K562 (cell line): ENCODE results near the gene LYST. TPM values are rescaled to one million over a fixed set of nuclear protein-coding genes. Genes with fewer than 3 reads are reported as not detected.

Experiments
- ATAC-seq: fragments of 200-7000 bp; cut with Tn5 transposase; 3 replicates; pipeline ENCODE4 v1.9.1; 2020; ENCODE audit warnings: moderate library complexity
- BruUV-seq: library from RNA; stranded (reverse); fragments of 400-500 nt; replicated peaks from 2 replicates; lab custom pipeline; 2021; lab: Mats Ljungman, UMichigan
- CTCF ChIA-PET: fragments of 300-600 bp; formaldehyde crosslinking; extraction: SDS; loops from one replicate; lab custom pipeline; 2021; ENCODE audit warnings: low intra/inter-chr PET ratio; lab: Yijun Ruan, JAX
- POLR2A ChIA-PET: fragments of 300-600, 350-650 bp; sonication (Branson Sonifier 250); formaldehyde crosslinking; extraction: SDS; loops from one replicate; lab custom pipeline; 2021; ENCODE audit warnings: antibody characterized with exemption, inconsistent platforms; lab: Yijun Ruan, JAX
- DNase-seq, 4 experiments: peaks; one replicate each; pipeline versions ENCODE4 v3.0.0 to v3.0.0-alpha.2; 2011 to 2018; ENCODE audit warnings: low spot score in 3 of 4, mixed read lengths in 3 of 4; ENCODE audit errors: extremely low read depth in 1 of 4
- FAIRE-seq: peaks from 2 replicates; lab custom pipeline; 2011; peaks lifted over from hg19 to GRCh38; lab: Jason Lieb, UNC
- H2AFZ ChIP-seq: 2 replicates; pipeline ENCODE4 v1.6.0; 2011; ENCODE audit warnings: low read depth, low read length, control low read depth, inconsistent platforms
- H3K27ac ChIP-seq: fragments of 200-600 bp; 3 replicates; pipeline ENCODE4 v1.8.0; 2011; ENCODE audit warnings: low read depth, mild to moderate bottlenecking, control low read depth, inconsistent platforms, low read length, moderate library complexity, mixed read lengths; ENCODE audit errors: extremely low read depth
- H3K27me3 ChIP-seq, 2 experiments: fragments of 300-600 bp in 1 of 2; 2 replicates in 1 of 2; 3 replicates in 1 of 2; pipeline versions ENCODE4 v1.6.0 to v1.8.0; 2011; ENCODE audit warnings: inconsistent platforms in 2 of 2, low read length in 2 of 2, mild to moderate bottlenecking in 1 of 2, mixed read lengths in 1 of 2, moderate library complexity in 1 of 2; ENCODE audit not compliant: control insufficient read depth in 2 of 2, insufficient read depth in 2 of 2
- H3K36me3 ChIP-seq: fragments of 300-600 bp; 3 replicates; pipeline ENCODE4 v1.8.0; 2011; ENCODE audit warnings: mild to moderate bottlenecking, low read length, inconsistent platforms; ENCODE audit not compliant: control insufficient read depth, insufficient read depth
- H3K4me1 ChIP-seq, 2 experiments: fragments of 200-600 bp in 1 of 2; replicated peaks in 1 of 2; 2 replicates in 1 of 2; 3 replicates in 1 of 2; pipeline versions ENCODE4 v1.5.1 to v1.8.0; 2011; ENCODE audit warnings: inconsistent platforms in 2 of 2, low read length in 2 of 2, mild to moderate bottlenecking in 1 of 2, mixed read lengths in 1 of 2, moderate library complexity in 1 of 2; ENCODE audit not compliant: control insufficient read depth in 2 of 2, insufficient read depth in 2 of 2
- H3K4me2 ChIP-seq: 2 replicates; pipeline ENCODE4 v1.6.1; 2011; ENCODE audit warnings: low read length, control low read depth, inconsistent platforms, mixed read lengths; ENCODE audit not compliant: insufficient read depth
- H3K4me3 ChIP-seq: fragments of 200-600 bp; sonication (generic), shearing (Covaris generic); 2 replicates; pipeline ENCODE4 v1.5.1; 2016; ENCODE audit warnings: control low read depth, inconsistent platforms
- H3K79me2 ChIP-seq: fragments of 200-600 bp; 3 replicates; pipeline ENCODE4 v1.8.0; 2011; ENCODE audit warnings: low read length, inconsistent platforms; ENCODE audit not compliant: control insufficient read depth, insufficient read depth
- H3K9ac ChIP-seq, 2 experiments: 2 replicates each; pipeline versions ENCODE4 v1.6.0 to v1.6.1; 2011; ENCODE audit warnings: low read depth in 2 of 2, low read length in 2 of 2, control low read depth in 1 of 2, inconsistent platforms in 1 of 2, mild to moderate bottlenecking in 1 of 2, mixed read lengths in 1 of 2; ENCODE audit not compliant: insufficient read depth in 1 of 2
- H3K9me1 ChIP-seq: one replicate; pipeline ENCODE4 v1.6.0; 2011; ENCODE audit warnings: inconsistent platforms, mild to moderate bottlenecking, low read length, moderate library complexity; ENCODE audit not compliant: control insufficient read depth, insufficient read depth
- H3K9me3 ChIP-seq: replicated peaks from 2 replicates; pipeline ENCODE4 v1.5.1; 2011; ENCODE audit warnings: low read depth, low read length, inconsistent platforms; ENCODE audit not compliant: control insufficient read depth, insufficient read depth
- H4K20me1 ChIP-seq: replicated peaks from 2 replicates; pipeline ENCODE4 v1.6.1; 2011; ENCODE audit warnings: low read length, inconsistent platforms, mixed read lengths; ENCODE audit not compliant: control insufficient read depth, insufficient read depth
- CBX3 ChIP-seq, 2 experiments: IDR thresholded peaks; 1 replicate in 1 of 2; 2 replicates in 1 of 2; pipeline ENCODE4 v1.6.1; 2012; ENCODE audit warnings: inconsistent platforms in 2 of 2, low read length in 2 of 2, borderline replicate concordance in 1 of 2, control low read depth in 1 of 2
- HNRNPLL ChIP-seq: fragments of 200-400 bp; formaldehyde crosslinking; IDR thresholded peaks from 2 replicates; pipeline ENCODE4 v1.6.1; 2017; ENCODE audit warnings: low read length, low read depth, mild to moderate bottlenecking; ENCODE audit not compliant: poor library complexity, severe bottlenecking
- RB1 ChIP-seq: fragments of 450-650 bp; IDR thresholded peaks from 2 replicates; pipeline ENCODE4 v1.6.1; 2017; ENCODE audit warnings: low read depth, mild to moderate bottlenecking
- ZZZ3 ChIP-seq: fragments of 450-650 bp; IDR thresholded peaks from 2 replicates; pipeline ENCODE4 v1.6.1; 2016; ENCODE audit warnings: antibody characterized with exemption, mild to moderate bottlenecking, moderate library complexity
- WGBS: fragments of 100-300 bp; shearing (Covaris generic); methylation state at CpG from one replicate; pipeline ENCODE4 v1.1.6; 2016; ENCODE audit warnings: low coverage, mixed read lengths; ENCODE audit not compliant: insufficient coverage; ENCODE audit errors: missing lambda C conversion rate; 5-methylcytosine and 5-hydroxymethylcytosine counted together
- in situ Hi-C: fragments of 300-500 bp; cut with MboI; formaldehyde crosslinking; loops from 4 replicates; pipeline ENCODE4 v1.15.0; 2018; ENCODE audit warnings: inconsistent platforms, mixed read lengths
- intact Hi-C: fragments of 100-400 bp; cut with micrococcal nuclease; formaldehyde crosslinking; loops from 2 replicates; pipeline ENCODE4 v1.14.2; 2022
- polyA plus RNA-seq, 8 experiments: library from polyadenylated mRNA; depleted of rRNA in 4 of 8; stranded (reverse) in 5 of 8; unstranded in 3 of 8; fragments of >200 nt; fragmentation: Nextera tagmentation in 2 of 8; fragmentation: Illumina TruSeq in 1 of 8; extraction: Ambion mirVana in 2 of 8; extraction: Trizol in 1 of 8; gene quantifications; 2 replicates each; pipeline versions ENCODE4 v1.2.1 to v1.2.3, GENCODE V29; 2011 to 2014; ENCODE audit warnings: inconsistent platforms in 1 of 8, missing spikeins in 1 of 8
- total RNA-seq, 7 experiments: library from RNA; depleted of rRNA in 6 of 7; stranded (reverse); fragments of >200 nt in 6 of 7; fragmentation: Illumina TruSeq in 2 of 7; extraction: Trizol in 2 of 7; gene quantifications; 2 replicates each; pipeline versions ENCODE4 v1.2.1 to v1.2.3, GENCODE V29; 2011 to 2021; ENCODE audit warnings: low replicate concordance in 1 of 7
- TF ChIP-seq, protein P1 (sequence below): fragments of 450-650 bp; IDR thresholded peaks from 2 replicates; pipeline ENCODE4 v1.7.1; 2018; ENCODE audit warnings: mild to moderate bottlenecking, low read depth; ENCODE audit not compliant: partially characterized antibody

Gene LYST
- total and polyA plus RNA-seq, 9 of the 15 experiments (the other 6 are each of a cell fraction or from before 2014, with no cell fraction given), result 0.73 to 2.4 (median 1.4) TPM

GRCh38 chr1:235887676-235888075 lies 21.0 kb upstream of the LYST start:
- DNase-seq, result no peak
- FAIRE-seq, result no peak

More at GRCh38 chr1:235887676-235888075, 21.0 kb upstream of the LYST start:
- H3K4me1 ChIP-seq, result no peaks in the 10 kb centered on the region
- no peak for ATAC-seq
- no peak overlapping the region for H3K9ac ChIP-seq
- intact Hi-C loops, result no loop called here
- peaks cover 11 to 17% of the 10 kb centered on the region in 2 experiments for H3K27me3 ChIP-seq
- no TSS peak for BruUV-seq
- H3K79me2 ChIP-seq, result no peaks in the 10 kb centered on the region
- no peak overlapping the region for H3K4me3 ChIP-seq
- TF ChIP-seq CBX3 (IDR thresholded peaks at IDR 0.05; ENCODE audit: borderline replicate concordance in 1 of 2, low read length in 2 of 2), result no peak
- no peak for TF ChIP-seq HNRNPLL
- no peak for TF ChIP-seq ZZZ3
- TF ChIP-seq RB1, result no peak
- TF ChIP-seq, protein P1, sequence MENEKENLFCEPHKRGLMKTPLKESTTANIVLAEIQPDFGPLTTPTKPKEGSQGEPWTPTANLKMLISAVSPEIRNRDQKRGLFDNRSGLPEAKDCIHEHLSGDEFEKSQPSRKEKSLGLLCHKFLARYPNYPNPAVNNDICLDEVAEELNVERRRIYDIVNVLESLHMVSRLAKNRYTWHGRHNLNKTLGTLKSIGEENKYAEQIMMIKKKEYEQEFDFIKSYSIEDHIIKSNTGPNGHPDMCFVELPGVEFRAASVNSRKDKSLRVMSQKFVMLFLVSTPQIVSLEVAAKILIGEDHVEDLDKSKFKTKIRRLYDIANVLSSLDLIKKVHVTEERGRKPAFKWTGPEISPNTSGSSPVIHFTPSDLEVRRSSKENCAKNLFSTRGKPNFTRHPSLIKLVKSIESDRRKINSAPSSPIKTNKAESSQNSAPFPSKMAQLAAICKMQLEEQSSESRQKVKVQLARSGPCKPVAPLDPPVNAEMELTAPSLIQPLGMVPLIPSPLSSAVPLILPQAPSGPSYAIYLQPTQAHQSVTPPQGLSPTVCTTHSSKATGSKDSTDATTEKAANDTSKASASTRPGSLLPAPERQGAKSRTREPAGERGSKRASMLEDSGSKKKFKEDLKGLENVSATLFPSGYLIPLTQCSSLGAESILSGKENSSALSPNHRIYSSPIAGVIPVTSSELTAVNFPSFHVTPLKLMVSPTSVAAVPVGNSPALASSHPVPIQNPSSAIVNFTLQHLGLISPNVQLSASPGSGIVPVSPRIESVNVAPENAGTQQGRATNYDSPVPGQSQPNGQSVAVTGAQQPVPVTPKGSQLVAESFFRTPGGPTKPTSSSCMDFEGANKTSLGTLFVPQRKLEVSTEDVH, result no peak
- TF ChIP-seq, all 486 proteins: peak for 0
- no peak overlapping the region for H3K4me2 ChIP-seq
- H3K9me3 ChIP-seq, result no peaks in the 10 kb centered on the region
- ChIA-PET POLR2A (no interaction called here), CTCF (no interaction called here)
- no peaks in the 10 kb centered on the region for H3K36me3 ChIP-seq
- in situ Hi-C loops, result no loop called here
- H3K9me1 ChIP-seq, result no peaks in the 10 kb centered on the region
- no peak overlapping the region for H3K27ac ChIP-seq
- no peak overlapping the region for H2AFZ ChIP-seq
- H4K20me1 ChIP-seq, result no peaks in the 10 kb centered on the region
- WGBS, result 0% methylated on average over 2 of the region's 2 CpGs
